DOHH2 (cell line): ENCODE data around the gene IFNA10.
"Not testable (repeated sequence)": the region's sequence is repeated elsewhere in the genome, so short reads cannot be mapped to it uniquely, and the experiment has no call there.

Source experiments
- H3F3A ChIP-seq: fragments of 200-600 bp; sonication (generic), shearing (Covaris generic); 2 replicates; pipeline ENCODE4 v1.6.0; 2016; ENCODE audit warnings: antibody characterized with exemption, mild to moderate bottlenecking; ENCODE audit not compliant: control insufficient read depth, insufficient read depth
- H3K27ac ChIP-seq: fragments of 200-600 bp; sonication (generic); 2 replicates; pipeline ENCODE4 v1.5.1; 2014; ENCODE audit warnings: low read depth, mild to moderate bottlenecking, low read length, moderate library complexity
- H3K27me3 ChIP-seq: fragments of 200-600 bp; sonication (generic); 2 replicates; pipeline ENCODE4 v1.6.1; 2014; ENCODE audit warnings: mild to moderate bottlenecking, low read length, mixed read lengths; ENCODE audit not compliant: control insufficient read depth
- H3K36me3 ChIP-seq: fragments of 200-600 bp; sonication (generic); 2 replicates; pipeline ENCODE4 v1.6.1; 2014; ENCODE audit warnings: mild to moderate bottlenecking, low read length, moderate library complexity, mixed read lengths; ENCODE audit not compliant: control insufficient read depth
- H3K4me1 ChIP-seq: fragments of 200-600 bp; sonication (generic); 2 replicates; pipeline ENCODE4 v1.6.1; 2014; ENCODE audit warnings: mild to moderate bottlenecking, low read length, mixed read lengths; ENCODE audit not compliant: control insufficient read depth
- H3K4me2 ChIP-seq: fragments of 200-600 bp; sonication (generic); 2 replicates; pipeline ENCODE4 v1.6.0; 2014; ENCODE audit warnings: mild to moderate bottlenecking, low read length, moderate library complexity
- H3K4me3 ChIP-seq: fragments of 200-600 bp; sonication (generic); 2 replicates; pipeline ENCODE4 v1.5.1; 2014; ENCODE audit warnings: mild to moderate bottlenecking, low read length, mixed read lengths
- H3K79me2 ChIP-seq: fragments of 200-600 bp; sonication (generic); 2 replicates; pipeline ENCODE4 v1.6.1; 2014; ENCODE audit warnings: mild to moderate bottlenecking, low read length, mixed read lengths; ENCODE audit not compliant: control insufficient read depth
- H3K9me2 ChIP-seq: fragments of 200-600 bp; sonication (generic); replicated peaks from 2 replicates; pipeline ENCODE4 v1.6.1; 2014; ENCODE audit warnings: mild to moderate bottlenecking, low read length, mixed read lengths; ENCODE audit not compliant: control insufficient read depth
- H3K9me3 ChIP-seq: fragments of 200-600 bp; sonication (generic); 2 replicates; pipeline ENCODE4 v1.6.1; 2014; ENCODE audit warnings: antibody characterized with exemption, low read length, mixed read lengths; ENCODE audit not compliant: control insufficient read depth, insufficient read depth
- H4K20me1 ChIP-seq: fragments of 200-600 bp; sonication (generic); 2 replicates; pipeline ENCODE4 v1.6.0; 2014; ENCODE audit warnings: low read depth, mild to moderate bottlenecking, antibody characterized with exemption, low read length, moderate library complexity; ENCODE audit not compliant: control insufficient read depth, insufficient read depth
- EZH2phosphoT487 ChIP-seq: fragments of 200-600 bp; sonication (generic); IDR thresholded peaks from 2 replicates; pipeline ENCODE4 v1.6.1; 2017; ENCODE audit warnings: borderline replicate concordance, mild to moderate bottlenecking, antibody characterized with exemption, low read length, moderate library complexity, mixed read lengths
- TF ChIP-seq, protein P1 (sequence below): fragments of 200-600 bp; sonication (generic); IDR thresholded peaks from one replicate; pipeline ENCODE4 v1.5.1; 2014; ENCODE audit warnings: antibody characterized with exemption, mild to moderate bottlenecking, low read depth, low read length; ENCODE audit not compliant: poor library complexity, severe bottlenecking

The IFNA10 gene

DNA sequence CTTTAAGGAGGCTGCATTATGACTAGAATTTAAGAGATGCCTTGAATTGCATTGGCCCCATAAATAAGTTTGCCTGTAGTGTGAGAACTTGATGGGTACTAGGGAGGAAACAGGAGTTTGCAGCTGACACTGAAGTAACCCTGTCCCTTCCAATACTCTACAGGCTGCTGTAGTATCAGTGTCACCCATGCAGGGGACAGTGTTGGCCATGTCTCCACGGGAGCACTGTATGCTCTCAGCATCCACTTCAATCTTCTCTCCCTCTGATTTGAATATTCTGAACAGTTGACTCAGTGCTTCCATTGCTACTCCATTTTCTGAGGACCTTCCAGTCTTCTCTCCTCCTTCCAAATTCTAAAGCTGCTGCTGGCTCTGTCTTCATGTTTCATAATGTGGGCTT lies 44.2 kb upstream of the IFNA10 start:
- no peaks in the 10 kb centered on the region for H3K36me3 ChIP-seq
- no peak for TF ChIP-seq EZH2phosphoT487
- TF ChIP-seq, protein P1, sequence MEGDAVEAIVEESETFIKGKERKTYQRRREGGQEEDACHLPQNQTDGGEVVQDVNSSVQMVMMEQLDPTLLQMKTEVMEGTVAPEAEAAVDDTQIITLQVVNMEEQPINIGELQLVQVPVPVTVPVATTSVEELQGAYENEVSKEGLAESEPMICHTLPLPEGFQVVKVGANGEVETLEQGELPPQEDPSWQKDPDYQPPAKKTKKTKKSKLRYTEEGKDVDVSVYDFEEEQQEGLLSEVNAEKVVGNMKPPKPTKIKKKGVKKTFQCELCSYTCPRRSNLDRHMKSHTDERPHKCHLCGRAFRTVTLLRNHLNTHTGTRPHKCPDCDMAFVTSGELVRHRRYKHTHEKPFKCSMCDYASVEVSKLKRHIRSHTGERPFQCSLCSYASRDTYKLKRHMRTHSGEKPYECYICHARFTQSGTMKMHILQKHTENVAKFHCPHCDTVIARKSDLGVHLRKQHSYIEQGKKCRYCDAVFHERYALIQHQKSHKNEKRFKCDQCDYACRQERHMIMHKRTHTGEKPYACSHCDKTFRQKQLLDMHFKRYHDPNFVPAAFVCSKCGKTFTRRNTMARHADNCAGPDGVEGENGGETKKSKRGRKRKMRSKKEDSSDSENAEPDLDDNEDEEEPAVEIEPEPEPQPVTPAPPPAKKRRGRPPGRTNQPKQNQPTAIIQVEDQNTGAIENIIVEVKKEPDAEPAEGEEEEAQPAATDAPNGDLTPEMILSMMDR = no peak
- H3K27me3 ChIP-seq = peaks cover 23% of the 10 kb centered on the region
- no peaks in the 10 kb centered on the region for H3K9me2 ChIP-seq
- H3K27ac ChIP-seq = no peak overlapping the region
- no peak overlapping the region for H3K4me3 ChIP-seq
- H3K4me2 ChIP-seq = no peak overlapping the region
- H3K4me1 ChIP-seq = peaks cover 4% of the 10 kb centered on the region
- H3F3A ChIP-seq = no peaks in the 10 kb centered on the region
- H4K20me1 ChIP-seq = no peaks in the 10 kb centered on the region
- H3K79me2 ChIP-seq = no peaks in the 10 kb centered on the region
- H3K9me3 ChIP-seq = no peaks in the 10 kb centered on the region

DNA sequence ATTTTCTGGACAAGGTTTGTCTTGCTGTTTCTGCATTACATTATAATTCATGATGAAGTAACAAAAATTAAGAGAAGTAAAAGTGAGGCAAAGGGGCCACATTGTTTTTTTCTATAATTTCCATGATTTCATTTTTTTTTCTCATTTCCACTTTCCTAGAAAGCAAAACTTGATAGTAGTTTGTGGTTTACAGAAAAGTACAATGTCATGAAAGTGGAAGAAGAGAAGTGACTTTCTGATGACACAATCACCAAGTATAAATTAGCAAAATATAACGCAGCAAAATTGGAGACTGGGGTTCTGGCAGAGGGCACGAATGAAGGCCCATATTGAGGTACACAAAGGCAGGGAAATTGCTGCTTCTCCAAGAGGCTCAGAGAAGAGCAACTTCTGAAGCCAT lies 37.9 kb upstream of the IFNA10 start:
- no peaks in the 10 kb centered on the region for H3K36me3 ChIP-seq
- H3K4me2 ChIP-seq = no peak overlapping the region
- no peaks in the 10 kb centered on the region for H3K4me1 ChIP-seq
- H3K27me3 ChIP-seq = peaks cover 3% of the 10 kb centered on the region; the same call in 1 of the 2 replicates
- no peaks in the 10 kb centered on the region for H3K9me3 ChIP-seq
- no peak for TF ChIP-seq EZH2phosphoT487
- TF ChIP-seq, protein P1 = no peak
- H3K4me3 ChIP-seq = no peak overlapping the region
- H3K79me2 ChIP-seq = no peaks in the 10 kb centered on the region
- no peaks in the 10 kb centered on the region for H3F3A ChIP-seq
- no peaks in the 10 kb centered on the region for H3K9me2 ChIP-seq
- no peaks in the 10 kb centered on the region for H4K20me1 ChIP-seq
- H3K27ac ChIP-seq = no peak overlapping the region

DNA sequence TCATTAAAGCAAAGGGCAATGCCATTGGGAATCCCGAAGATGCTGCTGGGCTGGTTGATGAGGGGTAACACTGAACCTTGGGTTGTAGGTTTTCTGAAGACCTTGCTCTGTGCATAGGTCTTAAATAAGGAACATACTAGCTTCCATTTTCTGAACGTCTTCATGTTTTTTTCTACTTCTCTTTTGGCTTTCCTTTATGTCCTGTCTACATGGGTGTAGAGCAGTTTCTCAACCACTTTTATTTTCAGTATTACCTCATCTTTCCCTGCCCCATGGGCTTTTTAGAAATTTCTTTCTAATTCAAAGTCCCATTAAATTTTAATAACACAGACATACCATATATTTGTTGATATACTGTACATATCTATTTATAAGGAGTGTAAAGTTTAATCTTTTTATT lies 33.0 kb upstream of the IFNA10 start, which contains the start of gene IFNA14:
Gene IFNA14, minus strand, starts transcription at position 95 of the 400 bp plus-strand sequence. Its CDS starts 70 bp downstream, at position 25.
- H3K79me2 ChIP-seq = no peaks in the 10 kb centered on the region
- peaks cover 11% of the 10 kb centered on the region for H3K27me3 ChIP-seq
- TF ChIP-seq, protein P1 = no peak
- TF ChIP-seq EZH2phosphoT487 = no peak
- no peaks in the 10 kb centered on the region for H3K9me3 ChIP-seq
- H3K36me3 ChIP-seq = no peaks in the 10 kb centered on the region
- H3F3A ChIP-seq = no peaks in the 10 kb centered on the region
- H3K4me1 ChIP-seq = 0 out of 2 replicates have a peak, but pooled peaks cover 3% of the 10 kb centered on the region
- H3K27ac ChIP-seq = no peak within 1 kb of the TSS
- H3K4me3 ChIP-seq = no peak within 1 kb of the TSS
- H3K9me2 ChIP-seq = no peaks in the 10 kb centered on the region
- H3K4me2 ChIP-seq = no peak within 1 kb of the TSS
- no peaks in the 10 kb centered on the region for H4K20me1 ChIP-seq

DNA sequence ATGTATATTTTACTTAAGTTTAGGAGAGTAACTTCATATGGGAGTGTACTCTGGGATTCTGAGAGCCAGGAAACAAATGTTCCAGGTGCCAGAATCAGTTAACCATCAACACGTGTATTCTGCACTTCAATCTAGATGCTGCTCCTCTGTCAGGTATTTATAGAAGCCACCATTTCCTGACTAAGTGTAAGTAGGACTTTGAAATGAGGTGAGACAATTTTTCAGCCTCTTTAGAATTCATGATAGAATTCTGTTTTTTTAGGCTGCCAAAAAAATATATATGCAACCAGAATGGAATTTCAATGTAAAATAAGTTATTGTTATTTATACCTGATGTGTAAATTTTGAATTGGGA lies 29.4 kb upstream of the IFNA10 start:
- not testable (repeated sequence) for H3K79me2 ChIP-seq, H3K4me3 ChIP-seq, H3K4me2 ChIP-seq, H3K27me3 ChIP-seq, H4K20me1 ChIP-seq, H3K9me2 ChIP-seq, H3F3A ChIP-seq, H3K27ac ChIP-seq, H3K36me3 ChIP-seq, H3K4me1 ChIP-seq, H3K9me3 ChIP-seq
